ENCODE results near the gene MALT1. TPM values are rescaled to one million over a fixed set of nuclear protein-coding genes. Genes with fewer than 3 reads are reported as not detected.
"Not testable (repeated sequence)": the region's sequence is repeated elsewhere in the genome, so short reads cannot be mapped to it uniquely, and the experiment has no call there.

MALT1 gene
- total and polyA plus RNA-seq, 9 donors, result 9.0 to 24.7 (median 17.0) TPM

GRCh38 chr18:58649966-58650816 is 21.1 kb upstream of the MALT1 start:
- Histone ChIP-seq H3K4me1 (ENCODE audit: insufficient read depth) (no peaks in the 10 kb centered on the region), H3K4me3 (no peak overlapping the region), H3K9me3 (no peaks in the 10 kb centered on the region), H3K27ac (no peak overlapping the region), H3K36me3 (no peaks in the 10 kb centered on the region), H3K27me3 (no peaks in the 10 kb centered on the region)
- no peak for TF ChIP-seq POLR2A (IDR thresholded peaks at IDR 0.05)
- no peak for DNase-seq
- WGBS, 3 donors, result 51 to 77% (median 59%) methylated on average over 1 of the region's 1 CpG
- intact Hi-C loops (cut with DNase I), result no loop called here

GRCh38 chr18:58650830-58651229 is 20.4 kb upstream of the MALT1 start:
- H3K4me1 ChIP-seq (ENCODE audit: insufficient read depth); H3K4me3 ChIP-seq; H3K27ac ChIP-seq; H3K27me3 ChIP-seq; H3K36me3 ChIP-seq; intact Hi-C loops (cut with DNase I); DNase-seq; H3K9me3 ChIP-seq: not testable (repeated sequence)
- 88 to 97% (median 92%) methylated on average over 10 of the region's 10 CpGs for WGBS, 3 donors

GRCh38 chr18:58653144-58653722 is 18.0 kb upstream of the MALT1 start:
- H3K27ac ChIP-seq; DNase-seq; H3K36me3 ChIP-seq; intact Hi-C loops (cut with DNase I); H3K27me3 ChIP-seq; H3K9me3 ChIP-seq; H3K4me1 ChIP-seq (ENCODE audit: insufficient read depth); H3K4me3 ChIP-seq: not testable (repeated sequence)
- WGBS, 3 donors, result 65 to 71% (median 68%) methylated on average over 7 of the region's 7 CpGs

GRCh38 chr18:58653814-58654509 is 17.3 kb upstream of the MALT1 start:
- Histone ChIP-seq H3K27ac (no peak overlapping the region), H3K4me3 (no peak overlapping the region), H3K27me3 (no peaks in the 10 kb centered on the region), H3K36me3 (no peaks in the 10 kb centered on the region), H3K9me3 (no peaks in the 10 kb centered on the region), H3K4me1 (ENCODE audit: insufficient read depth) (no peaks in the 10 kb centered on the region)
- TF ChIP-seq EP300 (IDR thresholded peaks at IDR 0.05) (no peak), CTCF (IDR thresholded peaks at IDR 0.05) (no peak), POLR2A (IDR thresholded peaks at IDR 0.05) (no peak)
- no peak for DNase-seq
- WGBS, 3 donors, result 25 to 55% (median 43%) methylated on average over 3 of the region's 3 CpGs
- intact Hi-C loops (cut with DNase I), result no loop called here

GRCh38 chr18:58654896-58655614 is 16.2 kb upstream of the MALT1 start:
- Histone ChIP-seq H3K27ac (no peak overlapping the region), H3K36me3 (no peaks in the 10 kb centered on the region), H3K27me3 (no peaks in the 10 kb centered on the region), H3K9me3 (no peaks in the 10 kb centered on the region), H3K4me1 (ENCODE audit: insufficient read depth) (no peaks in the 10 kb centered on the region), H3K4me3 (no peak overlapping the region)
- intact Hi-C loops (cut with DNase I), result no loop called here
- WGBS, 3 donors, result 90 to 95% (median 93%) methylated on average over 6 of the region's 6 CpGs
- TF ChIP-seq EP300 (IDR thresholded peaks at IDR 0.05) (no peak), CTCF (IDR thresholded peaks at IDR 0.05) (no peak), POLR2A (IDR thresholded peaks at IDR 0.05) (no peak)
- DNase-seq, result no peak
